ENCODE data around the gene MRPL32.
"Not testable (repeated sequence)": the region's sequence is repeated elsewhere in the genome, so short reads cannot be mapped to it uniquely, and the experiment has no call there.

Gene MRPL32

GRCh38 chr7:42931834-42932651, at the start of gene MRPL32, which contains the start of gene PSMA2:
Gene MRPL32 (plus strand): TSS chr7:42932376. CDS start chr7:42932387, 11 bp downstream.
Gene PSMA2 (minus strand): TSS chr7:42932174. CDS start chr7:42932158, 16 bp downstream.
- DNase-seq: peak; percentile 97

DNA sequence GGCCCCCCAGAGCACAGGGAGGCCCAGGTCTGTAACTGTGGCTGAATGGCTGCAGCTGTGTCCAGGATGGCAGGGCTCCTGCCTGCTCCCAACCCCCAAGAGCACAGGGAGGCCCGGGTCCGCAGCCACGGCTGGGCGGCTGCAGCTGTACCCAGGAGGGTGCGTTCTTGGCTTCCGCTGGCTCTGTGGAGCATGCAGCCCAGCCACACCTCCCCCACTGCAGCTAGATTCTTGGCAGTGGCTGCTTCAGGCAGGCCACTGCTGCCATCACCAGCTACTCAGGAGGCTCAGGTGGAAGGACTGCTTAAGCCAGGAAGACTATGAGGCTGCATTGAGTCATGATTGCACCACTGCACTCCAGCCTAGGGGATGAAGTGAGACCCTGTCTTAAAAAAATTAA, 48.2 kb upstream of the MRPL32 start:
- no peak for DNase-seq

GRCh38 chr7:42885183-42885582, 47.0 kb upstream of the MRPL32 start:
- DNase-seq: not testable (repeated sequence)

GRCh38 chr7:42886129-42886528, 46.0 kb upstream of the MRPL32 start:
- DNase-seq: no peak

GRCh38 chr7:42886893-42887505, 45.2 kb upstream of the MRPL32 start:
- DNase-seq: no peak

GRCh38 chr7:42893346-42894240, 38.6 kb upstream of the MRPL32 start:
- DNase-seq: no peak

DNA sequence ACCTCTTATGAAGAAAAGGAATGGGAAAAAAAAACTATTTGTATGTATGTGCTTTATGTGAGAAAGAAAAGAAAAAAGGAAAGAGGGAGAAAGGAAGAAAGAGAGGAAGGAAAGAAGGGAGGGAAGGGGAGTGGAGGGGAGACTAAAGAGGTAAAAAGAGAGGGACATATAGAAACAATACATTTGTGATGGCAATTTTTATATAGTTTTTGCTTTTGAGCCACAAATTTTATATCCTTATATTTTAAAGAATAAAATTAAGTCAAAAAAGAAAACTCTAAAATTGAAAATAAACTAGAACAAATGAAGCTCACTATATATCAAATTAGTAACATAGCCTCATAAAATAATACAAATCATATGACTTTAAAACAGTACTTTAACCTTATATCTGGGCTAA, 31.3 kb upstream of the MRPL32 start:
- DNase-seq: no peak

- no peak for DNase-seq
Measured at GRCh38 chr7:42902331-42902730, 29.8 kb upstream of the MRPL32 start.

- no peak for DNase-seq
Measured at GRCh38 chr7:42906181-42906580, 26.0 kb upstream of the MRPL32 start.

GRCh38 chr7:42907316-42907715, 24.9 kb upstream of the MRPL32 start:
- DNase-seq: no peak

DNA sequence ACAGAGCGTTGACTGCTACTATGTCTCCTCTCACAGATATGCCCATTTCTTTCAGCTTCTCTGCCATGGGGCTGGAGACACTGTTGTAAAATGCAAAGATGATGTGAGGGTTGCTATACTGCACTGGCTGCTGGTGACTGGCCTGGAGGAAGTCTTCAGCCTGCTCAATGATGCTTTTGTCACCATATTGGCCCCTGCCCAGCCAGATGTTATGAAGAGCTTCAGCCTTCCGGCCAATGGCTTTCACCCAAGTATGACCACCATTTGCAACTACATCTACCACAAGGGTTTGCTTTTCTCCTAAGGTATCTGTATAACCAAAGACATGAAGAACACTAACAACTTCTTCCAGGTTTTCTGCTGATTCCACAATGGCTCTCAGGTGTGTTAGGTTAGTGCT, 21.9 kb upstream of the MRPL32 start:
- DNase-seq: no peak

GRCh38 chr7:42911454-42912447, 20.4 kb upstream of the MRPL32 start, which contains the start of gene C7orf25:
Gene C7orf25 (minus strand): TSS chr7:42912070. CDS start chr7:42910900, 1,170 bp downstream.
- peak; percentile 84 for DNase-seq

GRCh38 chr7:42913591-42913990, 18.6 kb upstream of the MRPL32 start:
- no peak for DNase-seq

GRCh38 chr7:42914009-42914408, 18.2 kb upstream of the MRPL32 start:
- no peak for DNase-seq

DNA sequence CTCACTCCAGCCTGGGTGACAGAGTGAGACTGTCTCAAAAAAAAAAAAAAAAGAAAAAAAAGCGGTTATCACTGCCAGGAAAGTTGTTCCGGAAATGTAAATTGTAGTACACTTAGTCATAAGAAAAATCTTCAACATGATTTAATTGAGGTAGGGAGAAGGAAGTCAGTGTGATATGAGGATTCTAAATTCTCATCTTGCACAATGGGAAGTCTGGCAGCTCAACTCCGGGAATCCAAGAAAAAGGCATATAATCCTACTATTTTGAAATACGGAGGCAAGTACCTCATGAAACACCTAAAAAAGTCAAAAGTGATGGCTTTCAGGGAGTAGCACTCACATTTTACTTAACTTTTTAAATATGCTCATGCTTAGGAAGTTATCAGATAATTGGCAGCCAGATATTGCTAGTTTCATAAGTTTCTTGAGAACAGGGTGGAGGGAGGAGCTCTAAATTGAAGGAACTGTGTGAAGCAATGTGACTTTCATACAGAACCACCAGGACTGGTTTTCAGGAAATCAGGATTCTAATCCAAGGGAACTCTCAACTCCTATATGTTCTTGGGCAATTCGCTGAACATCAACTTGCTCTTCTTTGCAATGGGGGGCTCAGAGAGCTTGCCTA, 17.6 kb upstream of the MRPL32 start:
- DNase-seq: no peak

GRCh38 chr7:42915356-42915755, 16.8 kb upstream of the MRPL32 start:
- no peak for DNase-seq

DNA sequence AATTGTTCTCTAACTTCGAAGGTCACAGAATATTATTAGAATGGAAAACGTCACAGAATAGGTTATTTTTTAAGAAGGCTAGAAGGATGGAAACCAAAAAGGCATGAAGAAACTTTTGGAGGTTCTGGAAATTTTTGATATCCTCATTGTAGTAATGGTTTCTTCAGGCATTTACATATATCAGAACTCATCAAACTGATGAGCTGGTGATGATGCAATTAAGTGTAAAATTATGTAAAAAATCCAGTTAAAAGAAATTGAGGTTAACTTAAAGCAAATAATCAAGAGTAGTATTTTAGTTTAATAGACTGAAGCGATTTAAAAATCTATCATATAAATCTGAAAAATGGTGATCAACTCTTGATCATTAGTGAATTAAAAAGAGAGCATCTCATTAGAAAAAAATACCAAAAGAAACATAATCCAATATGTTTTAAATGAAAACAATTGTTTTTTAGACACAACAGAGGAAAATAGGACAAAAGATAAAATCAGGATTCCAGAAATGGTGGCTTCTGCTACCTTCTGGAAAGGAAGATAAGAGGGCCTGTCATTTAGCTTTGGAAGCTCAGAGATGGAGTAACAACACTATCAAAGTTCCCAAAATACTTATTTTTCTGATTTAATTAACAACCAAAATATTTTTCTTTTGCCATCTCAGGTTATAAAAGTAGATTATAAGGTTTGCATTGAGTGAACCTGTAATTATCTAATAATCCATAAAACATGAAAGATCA, 10.0 kb upstream of the MRPL32 start:
- no peak for DNase-seq

- no peak for DNase-seq
Measured at GRCh38 chr7:42924223-42924838, 7.8 kb upstream of the MRPL32 start.

- DNase-seq: no peak
Measured at GRCh38 chr7:42925630-42926029, 6.5 kb upstream of the MRPL32 start.

DNA sequence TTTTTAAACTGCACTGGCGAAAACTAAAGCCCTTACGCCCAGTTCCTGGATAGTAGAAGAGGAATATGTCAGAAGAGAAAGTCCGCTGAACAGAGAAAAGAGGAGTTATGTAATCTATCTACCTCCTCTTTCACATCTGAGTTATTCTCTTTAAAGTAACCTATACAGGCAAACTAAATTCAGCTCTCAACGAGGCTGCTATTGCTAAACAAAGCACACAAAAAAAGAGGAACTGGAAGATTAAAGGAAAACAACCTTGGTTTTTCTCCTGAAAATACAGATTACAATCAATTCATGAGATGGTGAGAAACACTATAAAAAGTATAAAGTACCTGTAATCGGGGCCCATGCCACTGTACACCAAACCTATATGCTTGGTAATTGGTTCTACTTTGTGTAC, 6.0 kb upstream of the MRPL32 start:
- no peak for DNase-seq

Data from amniotic stem cell (primary cell).